HAP-1 (cell line): ENCODE data around the gene CNTNAP2.
"Not testable (repeated sequence)": the region's sequence is repeated elsewhere in the genome, so short reads cannot be mapped to it uniquely, and the experiment has no call there.

Experiments
- DNase-seq, 2 experiments: peaks; one replicate each; pipeline ENCODE4 v3.0.0-alpha.2; 2016 to 2020; ENCODE audit warnings: low spot score in 2 of 2
- H3K27me3 ChIP-seq: fragments of 250-450 bp; sonication (Bioruptor Pico); 2 replicates; pipeline ENCODE4 v1.5.1; 2020; ENCODE audit warnings: low read depth, mild to moderate bottlenecking, moderate library complexity
- H3K36me3 ChIP-seq: fragments of 250-450 bp; sonication (Bioruptor Pico); replicated peaks from 2 replicates; pipeline ENCODE4 v1.5.1; 2020; ENCODE audit warnings: mild to moderate bottlenecking
- H3K4me1 ChIP-seq: fragments of 250-450 bp; sonication (Bioruptor Pico); 2 replicates; pipeline ENCODE4 v1.5.1; 2020; ENCODE audit warnings: mild to moderate bottlenecking
- H3K4me3 ChIP-seq: fragments of 250-450 bp; sonication (Bioruptor Pico); 2 replicates; pipeline ENCODE4 v1.5.1; 2020; ENCODE audit warnings: mild to moderate bottlenecking, moderate library complexity
- H3K9me3 ChIP-seq: fragments of 250-450 bp; sonication (Bioruptor Pico); 2 replicates; pipeline ENCODE4 v1.5.1; 2020; ENCODE audit warnings: mild to moderate bottlenecking, moderate library complexity
- in situ Hi-C: fragments of 300-500 bp; cut with MboI; formaldehyde crosslinking; loops from 3 replicates; pipeline ENCODE4 v1.14.3; 2020; ENCODE audit warnings: low sequenced_read_pairs, inconsistent platforms, mixed read lengths

CNTNAP2 gene

DNA sequence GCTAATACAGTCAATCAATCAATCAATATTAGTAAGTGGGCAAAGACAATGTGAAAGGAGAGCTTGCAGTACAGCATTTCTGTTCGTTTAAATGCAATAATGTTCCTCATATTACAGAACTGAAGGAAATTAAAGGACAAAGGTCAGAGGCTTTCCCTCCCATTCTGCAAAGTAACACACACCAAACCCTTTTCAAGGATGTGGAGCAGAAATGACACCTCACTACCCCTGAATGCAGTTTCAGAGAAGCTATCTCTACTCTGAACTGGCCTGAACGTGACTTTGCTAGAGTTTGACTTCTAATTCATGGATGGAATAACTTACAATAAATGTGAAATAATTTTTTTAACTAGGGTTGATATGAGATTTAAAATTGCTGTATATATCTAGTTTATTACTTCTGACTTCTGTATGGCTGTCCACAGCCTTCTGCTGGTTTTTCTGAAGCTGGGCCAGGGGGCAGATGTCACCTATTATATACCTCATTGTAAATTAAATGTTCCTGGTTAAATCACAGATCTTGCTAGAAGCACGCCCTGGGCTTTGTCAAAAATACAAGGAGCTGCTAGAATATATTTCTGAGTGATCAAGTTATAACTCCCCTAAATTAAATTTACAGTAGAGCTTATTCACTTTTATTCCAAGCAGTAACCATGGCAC lies 2317.1 kb downstream of the CNTNAP2 start:
- in situ Hi-C loops = no loop called here

DNA sequence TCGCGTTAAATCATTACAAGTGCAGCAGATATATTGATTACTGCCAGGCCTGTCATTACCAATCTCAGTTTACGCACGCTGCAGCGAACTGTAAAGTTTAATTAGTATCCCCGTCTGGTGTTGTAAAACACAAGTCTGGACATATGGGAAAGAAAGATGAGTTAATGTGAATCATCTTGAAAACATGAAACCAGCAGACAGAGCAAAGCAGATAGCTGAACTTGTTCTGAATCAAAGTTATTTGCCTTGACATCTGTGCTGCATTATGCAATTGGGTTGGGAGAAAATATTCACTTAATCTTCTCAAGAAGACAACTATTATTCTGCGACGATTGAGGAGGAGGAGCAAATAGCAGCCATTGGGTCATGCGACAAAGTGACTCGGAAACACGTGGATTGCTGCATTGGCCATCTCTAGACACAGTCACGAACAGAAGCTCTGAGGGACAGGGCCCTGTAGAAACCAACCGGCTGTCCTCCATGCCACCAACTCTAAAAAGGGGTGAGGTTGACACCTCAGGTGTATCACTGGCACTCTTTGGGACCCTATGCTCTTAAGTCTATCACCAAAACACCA lies 2317.7 kb downstream of the CNTNAP2 start:
- H3K4me3 ChIP-seq = no peak overlapping the region
- H3K27me3 ChIP-seq = no peaks in the 10 kb centered on the region
- no peak for DNase-seq
- no peaks in the 10 kb centered on the region for H3K36me3 ChIP-seq
- no peaks in the 10 kb centered on the region for H3K9me3 ChIP-seq
- H3K4me1 ChIP-seq = no peaks in the 10 kb centered on the region
- in situ Hi-C loops = no loop called here

More for the DNA sequence above, 2317.1 kb downstream of the CNTNAP2 start:
- no peaks in the 10 kb centered on the region for H3K27me3 ChIP-seq
- H3K36me3 ChIP-seq = no peaks in the 10 kb centered on the region
- no peaks in the 10 kb centered on the region for H3K9me3 ChIP-seq
- no peak overlapping the region for H3K4me3 ChIP-seq
- H3K4me1 ChIP-seq = no peaks in the 10 kb centered on the region
- DNase-seq = no peak

DNA sequence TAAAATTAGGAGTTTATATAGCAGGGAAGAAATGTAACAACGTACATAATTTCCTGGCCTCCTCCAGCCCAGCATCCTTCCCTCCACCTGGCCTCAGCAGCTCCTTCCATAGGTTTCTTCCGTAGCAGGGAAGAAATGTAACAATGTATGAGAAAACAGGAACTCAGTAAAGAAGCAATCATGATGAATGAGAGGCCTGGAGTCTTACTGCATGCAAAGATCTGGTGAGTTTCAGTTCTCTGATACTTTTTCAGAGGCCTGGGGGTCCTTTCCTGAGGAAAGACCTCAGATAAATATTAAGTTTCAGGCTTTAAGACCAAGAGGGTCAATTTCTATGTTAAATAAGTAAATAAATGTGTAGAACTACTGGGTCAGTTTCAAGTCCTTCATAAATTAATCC lies 2318.3 kb downstream of the CNTNAP2 start:
- no peak for DNase-seq
- Histone ChIP-seq H3K4me3 (no peak overlapping the region), H3K27me3 (no peaks in the 10 kb centered on the region), H3K36me3 (no peaks in the 10 kb centered on the region), H3K9me3 (no peaks in the 10 kb centered on the region), H3K4me1 (no peaks in the 10 kb centered on the region)
- in situ Hi-C loops = no loop called here

DNA sequence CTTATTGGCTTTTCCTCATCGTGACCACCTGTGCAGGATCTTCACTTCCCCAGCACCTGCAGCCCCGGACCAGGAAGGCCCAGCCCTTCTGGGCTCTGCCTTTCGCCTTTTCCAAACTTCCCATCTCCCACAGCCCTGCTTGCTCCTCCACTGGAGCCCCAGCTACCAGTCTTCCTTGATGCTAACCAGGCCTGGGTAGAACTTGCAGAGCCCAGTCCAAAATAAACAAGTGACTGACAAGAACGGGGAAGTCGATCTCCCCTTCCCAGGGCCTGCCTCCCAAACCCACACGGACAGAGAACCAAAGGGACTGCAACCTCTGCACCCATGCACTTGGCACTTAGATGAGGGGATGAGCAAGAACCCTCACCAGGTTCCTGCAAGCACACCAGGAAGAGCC lies 2319.1 kb downstream of the CNTNAP2 start:
- DNase-seq = no peak
- in situ Hi-C loops = no loop called here
- Histone ChIP-seq H3K36me3 (no peaks in the 10 kb centered on the region), H3K4me3 (no peak overlapping the region), H3K4me1 (no peaks in the 10 kb centered on the region), H3K9me3 (no peaks in the 10 kb centered on the region), H3K27me3 (no peaks in the 10 kb centered on the region)

DNA sequence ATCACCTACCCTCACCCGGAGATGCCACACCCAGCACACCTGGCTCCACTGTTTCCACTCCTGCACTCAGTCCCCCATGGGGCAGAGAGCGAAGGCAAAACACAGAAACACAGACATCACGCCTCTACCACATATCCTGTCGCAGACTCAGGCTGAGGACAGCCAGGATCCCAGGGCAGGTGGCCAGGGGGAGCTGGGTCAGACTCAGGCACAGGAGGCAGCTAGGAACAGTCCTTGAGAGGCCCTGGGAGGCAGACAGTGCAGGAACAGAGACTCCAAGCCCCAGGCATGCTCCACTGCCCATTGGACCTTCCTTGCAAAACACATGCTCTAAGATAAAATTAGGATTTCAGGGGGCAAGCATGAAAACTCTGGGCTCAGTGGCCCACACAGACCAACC lies 2319.5 kb downstream of the CNTNAP2 start:
- H3K36me3 ChIP-seq = no peaks in the 10 kb centered on the region

DNA sequence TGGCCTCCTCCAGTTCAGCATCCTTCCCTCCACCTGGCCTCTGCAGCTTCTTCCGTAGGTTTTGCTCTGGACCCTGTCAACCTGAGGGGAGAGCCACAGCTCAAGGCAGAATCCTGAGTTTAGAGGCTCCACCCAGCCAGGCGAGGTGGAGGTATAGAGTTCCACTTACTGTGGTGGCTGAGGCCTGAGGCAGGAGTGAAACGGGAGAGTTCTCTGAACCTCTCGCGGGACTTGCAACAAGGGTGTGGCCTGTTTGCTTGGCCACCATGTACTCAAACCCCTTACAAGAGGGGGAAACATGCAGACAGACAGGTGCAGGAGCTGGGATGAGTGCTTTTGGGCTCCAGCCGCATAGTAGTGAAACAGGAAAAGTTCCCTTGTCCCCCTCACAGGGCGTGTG lies 2320.0 kb downstream of the CNTNAP2 start:
- no peaks in the 10 kb centered on the region for H3K36me3 ChIP-seq
- H3K9me3 ChIP-seq = no peaks in the 10 kb centered on the region
- no peaks in the 10 kb centered on the region for H3K27me3 ChIP-seq
- no peaks in the 10 kb centered on the region for H3K4me1 ChIP-seq
- no peak overlapping the region for H3K4me3 ChIP-seq
- no peak for DNase-seq
- in situ Hi-C loops = no loop called here

More for the DNA sequence above, 2319.5 kb downstream of the CNTNAP2 start:
- H3K4me1 ChIP-seq = no peaks in the 10 kb centered on the region
- no peak overlapping the region for H3K4me3 ChIP-seq
- no peaks in the 10 kb centered on the region for H3K9me3 ChIP-seq
- in situ Hi-C loops = no loop called here
- DNase-seq = no peak
- no peaks in the 10 kb centered on the region for H3K27me3 ChIP-seq

DNA sequence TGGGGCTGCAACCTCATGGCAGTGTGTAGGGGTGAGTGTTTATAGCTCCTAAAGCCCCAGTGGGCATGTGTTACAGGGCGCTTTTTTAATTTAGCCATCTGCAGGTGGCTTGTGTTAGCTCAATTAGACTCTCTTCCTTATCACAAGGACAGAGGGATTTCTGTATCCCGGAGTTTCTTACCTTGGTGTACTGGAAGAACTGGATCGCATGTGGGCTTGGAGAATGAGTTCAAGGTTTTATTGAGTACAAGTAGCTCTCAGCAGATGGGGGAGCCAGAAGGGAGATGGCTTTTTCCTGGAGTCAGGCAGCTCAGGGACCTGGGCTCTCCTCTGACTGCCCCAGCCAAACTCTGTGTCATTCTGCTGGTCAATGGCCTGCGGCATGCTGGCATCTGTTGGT lies 2320.4 kb downstream of the CNTNAP2 start:
- Histone ChIP-seq H3K4me3 (no peak overlapping the region), H3K27me3 (no peaks in the 10 kb centered on the region), H3K9me3 (no peaks in the 10 kb centered on the region), H3K4me1 (no peaks in the 10 kb centered on the region), H3K36me3 (no peaks in the 10 kb centered on the region)
- DNase-seq = no peak
- in situ Hi-C loops = no loop called here

DNA sequence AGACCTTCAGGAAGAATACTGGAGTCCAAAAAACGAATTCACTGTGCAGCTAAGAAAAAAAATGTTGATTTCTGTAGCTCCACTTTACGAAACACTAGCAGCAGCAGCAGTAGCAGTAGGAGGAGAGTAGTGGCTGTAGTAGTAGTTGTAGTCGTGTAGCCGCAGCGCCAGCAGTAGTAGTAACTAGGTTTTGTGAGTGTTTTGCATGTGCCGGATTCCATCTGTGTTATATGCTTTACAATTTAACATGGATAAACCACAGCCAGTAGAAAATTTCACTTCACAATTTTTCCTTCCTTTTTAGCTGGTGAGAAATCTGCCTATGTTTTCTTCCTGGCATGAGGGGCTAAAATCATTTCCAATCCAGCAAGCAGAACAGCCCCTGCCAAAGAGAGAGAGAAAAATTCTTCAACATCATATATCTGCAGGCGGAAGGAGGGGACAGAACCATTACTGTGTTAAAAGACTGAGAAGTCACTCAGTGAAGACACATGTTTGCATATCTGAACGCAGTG lies 2325.6 kb downstream of the CNTNAP2 start:
- in situ Hi-C loops = no loop called here
- DNase-seq = no peak
- no peaks in the 10 kb centered on the region for H3K4me1 ChIP-seq
- no peaks in the 10 kb centered on the region for H3K9me3 ChIP-seq
- H3K36me3 ChIP-seq = no peaks in the 10 kb centered on the region
- H3K4me3 ChIP-seq = no peak overlapping the region
- H3K27me3 ChIP-seq = no peaks in the 10 kb centered on the region

DNA sequence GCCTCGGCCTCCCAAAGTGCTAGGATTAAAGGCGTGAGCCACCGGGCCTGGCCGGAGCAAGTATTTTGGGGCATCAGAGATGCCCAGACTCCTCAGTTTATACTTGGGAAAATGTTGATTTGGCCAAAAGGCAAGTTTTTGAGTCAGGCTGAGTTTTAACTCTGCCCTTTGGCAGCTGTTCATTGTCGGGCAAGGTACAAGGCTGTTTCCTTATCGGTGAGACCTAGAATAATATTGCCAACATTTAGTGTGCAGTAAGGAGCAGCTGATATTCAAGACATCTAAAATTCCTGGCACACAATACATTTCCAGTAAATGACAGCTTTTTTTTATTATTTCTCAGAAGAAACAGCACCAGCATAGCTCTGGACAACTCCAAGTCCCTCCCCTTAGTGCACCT lies 2326.3 kb downstream of the CNTNAP2 start:
- H3K4me3 ChIP-seq = no peak overlapping the region
- in situ Hi-C loops = no loop called here
- H3K9me3 ChIP-seq = no peaks in the 10 kb centered on the region
- no peaks in the 10 kb centered on the region for H3K4me1 ChIP-seq
- H3K27me3 ChIP-seq = no peaks in the 10 kb centered on the region
- no peaks in the 10 kb centered on the region for H3K36me3 ChIP-seq
- no peak for DNase-seq

DNA sequence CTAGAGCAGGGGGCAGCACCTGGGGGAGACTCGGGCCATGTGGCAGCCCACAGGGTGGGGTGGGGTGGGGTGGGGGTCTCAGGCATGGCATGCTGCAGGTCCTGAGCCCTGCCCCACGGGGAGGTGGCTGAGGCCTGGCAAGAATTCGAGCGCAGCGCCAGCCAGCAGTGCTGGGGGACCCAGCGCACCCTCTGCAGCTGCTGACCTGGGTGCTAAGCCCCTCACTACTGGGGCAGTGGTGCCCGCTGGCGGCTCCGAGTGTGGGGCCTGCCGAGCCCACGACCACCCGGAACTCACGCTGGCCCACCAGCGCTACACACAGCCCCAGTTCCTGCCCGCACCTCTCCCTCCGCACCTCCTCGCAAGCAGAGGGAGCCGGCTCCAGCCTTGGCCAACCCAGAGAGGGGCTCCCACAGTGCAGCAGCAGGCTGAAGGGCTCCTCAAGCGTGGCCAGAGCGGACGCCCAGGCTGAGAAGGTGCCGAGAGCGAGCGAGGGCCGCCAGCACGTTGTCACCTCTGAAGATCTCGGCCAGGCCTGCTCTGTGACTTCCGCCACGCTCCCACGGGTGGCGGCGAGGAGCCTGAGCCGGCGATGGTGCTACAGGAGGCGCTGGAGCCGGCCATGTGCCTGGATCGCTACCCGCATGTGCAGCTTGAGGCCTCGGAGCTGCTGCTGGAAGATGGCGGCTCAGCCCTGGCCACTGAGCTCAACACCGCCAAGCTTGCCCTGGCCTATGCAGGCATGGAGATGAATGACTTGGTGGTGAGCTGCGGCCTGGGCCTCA lies 2328.9 kb downstream of the CNTNAP2 start:
- Histone ChIP-seq H3K27me3 (no peaks in the 10 kb centered on the region), H3K36me3 (no peaks in the 10 kb centered on the region), H3K9me3 (no peaks in the 10 kb centered on the region), H3K4me3 (no peak overlapping the region), H3K4me1 (no peaks in the 10 kb centered on the region)
- no peak for DNase-seq
- in situ Hi-C loops = no loop called here

DNA sequence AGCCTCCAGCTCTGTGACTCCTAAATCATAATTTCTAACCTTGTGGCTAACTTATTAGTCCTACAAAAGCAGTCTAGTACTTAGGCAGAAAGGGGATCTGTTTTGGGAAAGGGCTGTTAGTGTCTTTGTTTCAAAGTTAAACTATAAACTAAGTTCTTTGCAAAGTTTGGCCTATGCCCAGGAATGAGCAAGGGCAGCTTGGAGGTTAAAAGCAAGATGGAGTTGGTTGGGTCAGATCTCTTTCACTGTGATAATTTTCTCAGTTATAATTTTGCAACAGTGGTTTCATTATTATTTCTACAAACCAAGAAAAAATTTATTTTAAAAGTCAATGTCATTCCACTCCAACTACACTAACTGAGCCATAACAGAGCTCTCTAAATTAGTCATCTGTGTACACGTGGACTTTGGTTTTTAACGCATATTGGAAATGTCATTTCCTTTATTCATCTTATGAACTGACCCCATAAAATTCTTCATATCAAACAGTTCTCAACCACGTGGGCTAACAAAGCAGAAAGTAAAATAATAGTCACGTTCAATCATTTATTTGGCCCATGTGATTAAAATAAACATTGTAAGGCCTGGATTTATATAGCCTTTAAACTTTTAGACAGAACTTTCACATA lies 2330.7 kb downstream of the CNTNAP2 start:
- H3K9me3 ChIP-seq = no peaks in the 10 kb centered on the region
- DNase-seq = no peak
- no peaks in the 10 kb centered on the region for H3K36me3 ChIP-seq
- H3K4me1 ChIP-seq = no peaks in the 10 kb centered on the region
- no peak overlapping the region for H3K4me3 ChIP-seq
- in situ Hi-C loops = no loop called here
- H3K27me3 ChIP-seq = no peaks in the 10 kb centered on the region

DNA sequence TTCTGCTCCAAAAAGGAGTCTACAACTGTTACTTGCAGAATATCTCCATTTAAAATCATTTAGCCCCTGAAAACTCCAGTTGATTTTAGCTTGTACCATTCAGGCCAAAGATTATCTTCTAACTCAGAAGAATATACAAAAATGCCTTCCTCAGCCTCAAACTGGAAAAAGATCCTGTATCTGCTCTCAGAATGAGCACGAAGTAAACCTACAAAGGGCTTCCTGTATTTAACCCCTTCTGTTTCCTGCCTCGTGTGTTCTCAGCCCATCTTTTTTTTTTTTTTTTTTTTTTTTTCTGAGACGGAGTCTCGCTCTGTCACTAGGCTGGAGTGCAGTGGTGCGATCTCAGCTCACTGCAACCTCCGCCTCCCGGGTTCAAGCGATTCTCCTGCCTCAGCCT lies 2334.9 kb downstream of the CNTNAP2 start:
- H3K36me3 ChIP-seq, H3K27me3 ChIP-seq, H3K4me3 ChIP-seq, H3K9me3 ChIP-seq, DNase-seq, H3K4me1 ChIP-seq, in situ Hi-C loops: not testable (repeated sequence)

DNA sequence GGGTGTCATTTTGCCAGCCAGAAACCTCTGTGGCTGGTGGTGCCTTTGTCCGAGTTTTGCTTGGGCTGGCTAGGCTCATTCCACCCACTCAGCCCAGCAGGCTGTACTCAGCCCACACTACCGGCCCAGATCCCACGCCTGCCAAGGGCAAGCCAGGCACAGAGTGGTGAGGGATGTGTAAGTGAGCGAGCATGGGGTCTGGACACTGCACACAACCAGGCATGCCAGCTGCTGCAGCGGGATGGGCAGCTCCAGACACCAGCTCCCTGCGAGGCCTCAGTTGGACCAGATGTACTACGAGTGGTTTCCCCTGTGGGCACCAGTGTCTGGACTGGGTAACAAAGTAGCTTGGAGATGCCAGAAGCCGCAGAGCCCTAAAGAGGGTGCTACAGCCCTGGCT lies 2339.8 kb downstream of the CNTNAP2 start:
- Histone ChIP-seq H3K36me3 (no peaks in the 10 kb centered on the region), H3K4me1 (no peaks in the 10 kb centered on the region), H3K4me3 (no peak overlapping the region), H3K9me3 (no peaks in the 10 kb centered on the region; the same call in 1 of the 2 replicates), H3K27me3 (no peaks in the 10 kb centered on the region)
- DNase-seq = no peak
- in situ Hi-C loops = no loop called here
